ENCODE measurements around the gene PLB1.

Gene PLB1

GRCh38 chr2:28674062-28674712 is 178.3 kb downstream of the PLB1 start:
- no peak for TF ChIP-seq CTCF (IDR thresholded peaks at IDR 0.05; ENCODE audit: low read depth, low read length, missing control alignments)
- no peak for DNase-seq (ENCODE audit: low read depth)
- no peak overlapping the region for H3K4me3 ChIP-seq (ENCODE audit: low read depth, low read length)

GRCh38 chr2:28674713-28675068 is 178.8 kb downstream of the PLB1 start:
- no peak overlapping the region for H3K4me3 ChIP-seq (ENCODE audit: low read depth, low read length)
- no peak for TF ChIP-seq CTCF (IDR thresholded peaks at IDR 0.05; ENCODE audit: low read depth, low read length, missing control alignments)
- DNase-seq (ENCODE audit: low read depth), result no peak

- no peak overlapping the region for H3K4me3 ChIP-seq (ENCODE audit: low read depth, low read length)
- DNase-seq (ENCODE audit: low read depth), result no peak
- no peak for TF ChIP-seq CTCF (IDR thresholded peaks at IDR 0.05; ENCODE audit: low read depth, low read length, missing control alignments)
Measured at GRCh38 chr2:28676152-28676835, 180.4 kb downstream of the PLB1 start.

GRCh38 chr2:28678175-28678855 is 182.5 kb downstream of the PLB1 start:
- no peak for TF ChIP-seq CTCF (IDR thresholded peaks at IDR 0.05; ENCODE audit: low read depth, low read length, missing control alignments)

GRCh38 chr2:28678944-28679343 is 183.1 kb downstream of the PLB1 start:
- no peak for TF ChIP-seq CTCF (IDR thresholded peaks at IDR 0.05; ENCODE audit: low read depth, low read length, missing control alignments)
- peak; percentile 5 for DNase-seq (ENCODE audit: low read depth)
- H3K4me3 ChIP-seq (ENCODE audit: low read depth, low read length), result no peak overlapping the region

More at GRCh38 chr2:28678175-28678855, 182.5 kb downstream of the PLB1 start:
- no peak overlapping the region for H3K4me3 ChIP-seq (ENCODE audit: low read depth, low read length)
- no peak for DNase-seq (ENCODE audit: low read depth)

- DNase-seq (ENCODE audit: low read depth), result no peak
- H3K4me3 ChIP-seq (ENCODE audit: low read depth, low read length), result no peak overlapping the region
- TF ChIP-seq CTCF (IDR thresholded peaks at IDR 0.05; ENCODE audit: low read depth, low read length, missing control alignments), result no peak
Measured at GRCh38 chr2:28680657-28681056, 184.8 kb downstream of the PLB1 start.
